HUDEP-2 (cell line): ENCODE measurements around the gene AJUBA.
"Not testable (repeated sequence)": the region's sequence is repeated elsewhere in the genome, so short reads cannot be mapped to it uniquely, and the experiment has no call there.

Source experiments
- DNase-seq, 76 experiments: peaks; one replicate each; lab custom pipeline; 2025; ENCODE audit not compliant: unreplicated experiment in 76 of 76; lab: John Stamatoyannopoulos, UW

The AJUBA gene

DNA sequence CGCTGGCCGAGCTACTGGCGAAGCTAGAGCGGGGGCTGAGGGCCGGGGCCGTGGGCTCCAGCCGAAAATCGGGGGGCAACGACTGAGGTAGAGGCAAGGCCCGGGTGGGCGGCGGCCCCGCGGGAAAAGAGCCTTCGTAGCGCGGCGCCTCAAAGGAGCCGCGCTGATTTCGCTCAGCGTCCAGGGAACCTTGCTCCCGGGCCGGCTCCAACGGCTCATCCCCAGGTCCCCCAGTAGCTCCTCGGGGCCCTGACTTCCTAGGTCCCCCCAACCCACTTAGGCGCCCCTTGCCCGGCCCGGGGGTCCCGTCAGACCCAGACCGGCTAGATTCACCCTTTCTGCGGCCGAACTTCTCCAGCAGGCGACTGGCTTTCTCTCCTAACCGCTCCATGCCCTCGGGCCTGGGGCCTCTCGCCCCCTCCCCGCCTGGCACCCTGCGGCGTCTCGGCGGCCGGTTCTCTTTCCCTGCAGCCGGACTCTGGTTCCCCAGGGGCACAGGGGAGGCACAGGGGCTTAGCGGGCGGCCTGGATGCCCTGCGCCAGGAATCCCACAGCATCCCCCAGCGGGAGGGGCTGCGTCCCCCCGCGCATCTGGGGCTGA is 375 bp downstream of the AJUBA start:
- peak in 1 of 76 experiments; percentile 44 for DNase-seq

GRCh38 chr14:22981090-22981875 is 1.1 kb downstream of the AJUBA start:
- no peak for DNase-seq

DNA sequence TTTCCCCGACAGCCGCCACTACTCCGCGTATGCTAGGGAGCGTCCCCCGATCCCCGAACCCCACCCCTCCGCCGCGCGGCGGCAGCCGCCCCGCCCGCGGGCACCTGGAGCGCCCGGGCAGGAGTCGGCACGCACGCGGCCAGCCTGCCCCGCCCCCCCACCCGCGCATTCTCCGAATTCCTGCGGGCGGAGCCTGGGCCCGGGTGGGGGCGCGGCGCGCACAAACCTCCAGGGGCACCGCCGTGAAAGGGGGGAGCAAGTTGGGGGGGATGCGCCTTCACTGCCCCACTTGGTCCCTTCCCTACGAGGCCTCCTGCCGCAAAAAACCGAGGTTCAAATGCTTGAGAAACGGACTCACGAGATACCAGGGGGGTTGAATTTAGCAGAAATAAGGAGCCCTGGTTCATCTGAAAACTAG is 1.7 kb downstream of the AJUBA start:
- DNase-seq = no peak

- DNase-seq = no peak
Observed at GRCh38 chr14:22979748-22980392, 2.5 kb downstream of the AJUBA start.

DNA sequence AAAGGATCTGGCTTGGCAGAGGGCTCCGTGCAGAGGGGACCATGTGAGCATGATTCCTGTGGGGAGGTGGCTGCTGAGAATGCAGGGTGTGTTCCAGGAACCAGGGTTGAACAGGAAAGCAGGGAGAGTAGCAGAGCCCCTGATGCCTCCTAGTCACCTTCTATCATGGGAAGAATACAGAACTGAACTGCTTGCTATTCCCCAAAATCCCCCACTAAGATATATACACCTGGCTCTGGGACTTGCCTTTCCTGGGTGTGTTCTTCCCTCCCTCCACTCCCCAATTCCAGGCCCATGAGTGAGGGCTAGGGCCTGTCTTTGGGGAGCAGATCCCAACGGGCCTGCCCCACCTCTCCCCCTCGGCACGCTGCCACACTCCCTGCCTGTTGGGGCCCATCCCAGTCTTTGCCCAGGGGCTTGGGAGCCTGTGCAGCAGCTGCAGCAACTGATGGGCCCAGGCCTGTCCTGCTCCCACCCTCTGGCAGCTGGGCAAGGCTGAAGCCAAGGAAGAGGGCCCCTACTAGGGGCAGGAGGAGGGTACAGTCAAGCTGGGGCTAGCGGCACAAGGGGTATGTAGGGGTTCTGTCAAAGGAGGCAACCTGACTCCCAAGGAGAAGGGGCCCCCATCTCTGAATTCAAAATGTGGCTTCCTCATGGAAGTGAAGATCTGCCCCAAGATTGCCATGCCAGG is 3.2 kb downstream of the AJUBA start:
- DNase-seq = no peak

- DNase-seq = no peak
Observed at GRCh38 chr14:22978487-22978837, 3.9 kb downstream of the AJUBA start.

DNA sequence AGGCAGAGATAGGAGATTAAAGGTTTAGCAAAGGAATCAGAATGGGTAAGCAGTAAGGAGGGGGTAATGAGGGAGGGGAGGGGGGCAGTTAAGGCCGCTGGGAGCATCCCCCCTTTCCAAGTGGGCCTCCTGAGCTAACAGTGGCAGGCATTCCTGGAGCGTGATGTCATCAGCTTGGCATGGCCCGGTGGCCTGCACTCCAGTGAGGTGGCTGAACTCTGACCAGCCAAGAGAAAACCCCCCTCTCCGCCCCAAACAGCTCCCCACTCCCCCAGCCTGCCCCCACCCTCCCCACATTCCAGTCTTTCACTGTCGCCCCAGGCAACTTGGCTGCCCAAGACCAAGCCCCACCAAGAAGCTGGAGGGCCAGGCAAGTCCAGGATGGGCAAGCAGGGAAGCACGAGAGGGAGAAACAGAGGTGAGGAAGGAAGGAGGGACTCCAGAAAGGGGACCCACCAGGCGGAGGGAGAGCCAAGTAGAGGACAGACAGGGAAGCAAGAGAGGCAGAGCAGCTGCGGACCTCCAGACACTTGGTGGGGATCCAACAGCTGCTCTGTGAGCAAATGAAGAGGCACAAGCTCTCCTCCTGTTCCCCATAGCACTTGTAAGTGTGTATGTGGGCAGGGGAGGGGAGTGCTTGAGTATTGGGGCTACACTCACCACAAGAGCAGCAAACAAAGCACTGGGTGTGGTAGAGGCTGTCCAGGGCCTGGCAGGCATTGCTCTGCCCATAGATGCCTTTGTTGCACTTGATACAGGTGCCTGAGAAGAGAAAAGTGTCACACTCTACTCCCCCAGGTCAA is 4.5 kb downstream of the AJUBA start:
- no peak for DNase-seq

DNA sequence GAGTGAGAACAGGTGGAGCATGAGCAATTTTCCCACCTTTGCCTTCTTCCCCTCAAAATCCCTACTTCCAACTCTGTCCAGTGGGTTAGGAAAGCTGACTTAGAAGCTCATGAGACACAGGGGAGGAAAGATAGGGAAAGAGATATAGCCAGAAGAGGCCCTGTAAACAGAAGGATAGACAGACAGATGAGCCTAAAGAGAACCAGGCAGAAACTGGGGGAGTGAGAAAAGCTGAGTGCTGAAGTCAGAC is 5.0 kb downstream of the AJUBA start:
- DNase-seq = no peak

GRCh38 chr14:22976620-22977433 is 5.5 kb downstream of the AJUBA start:
- no peak for DNase-seq

DNA sequence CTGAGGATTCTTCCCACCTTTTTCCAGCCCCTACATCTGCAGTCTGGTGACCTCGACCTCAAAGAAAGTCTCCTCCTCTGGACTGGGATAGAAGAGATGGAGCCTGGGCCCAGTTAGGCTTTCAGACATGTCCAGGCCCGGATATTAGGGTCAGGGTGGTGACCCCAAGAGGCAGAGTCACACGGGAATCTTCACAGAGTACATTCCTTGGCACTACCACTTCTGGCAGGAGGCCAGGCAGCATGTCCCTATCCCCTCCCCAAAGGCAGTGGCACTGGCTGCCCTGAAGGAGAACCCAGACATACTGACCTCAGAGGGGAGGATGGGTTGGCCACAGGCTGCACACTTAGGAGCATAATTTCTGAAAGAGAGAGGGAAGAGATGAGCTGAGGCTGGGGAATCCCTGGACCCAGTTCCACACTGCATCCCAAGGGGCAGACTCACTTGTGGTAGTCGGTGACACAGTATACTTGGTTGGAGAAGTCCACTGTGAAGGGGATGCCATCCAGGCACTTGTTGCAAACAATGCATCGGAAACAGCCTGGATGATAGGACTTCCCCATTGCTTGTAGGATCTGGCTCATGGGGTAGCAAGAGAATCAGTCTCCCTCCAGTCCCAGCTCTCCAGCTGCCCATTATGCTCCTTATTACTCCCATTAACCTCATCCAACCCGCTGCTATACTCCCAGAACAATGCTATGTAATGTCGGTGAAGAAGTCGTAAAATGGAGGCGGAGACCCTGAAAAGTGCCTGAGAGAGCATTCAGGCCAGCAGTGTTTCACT is 7.6 kb downstream of the AJUBA start:
- DNase-seq = no peak

DNA sequence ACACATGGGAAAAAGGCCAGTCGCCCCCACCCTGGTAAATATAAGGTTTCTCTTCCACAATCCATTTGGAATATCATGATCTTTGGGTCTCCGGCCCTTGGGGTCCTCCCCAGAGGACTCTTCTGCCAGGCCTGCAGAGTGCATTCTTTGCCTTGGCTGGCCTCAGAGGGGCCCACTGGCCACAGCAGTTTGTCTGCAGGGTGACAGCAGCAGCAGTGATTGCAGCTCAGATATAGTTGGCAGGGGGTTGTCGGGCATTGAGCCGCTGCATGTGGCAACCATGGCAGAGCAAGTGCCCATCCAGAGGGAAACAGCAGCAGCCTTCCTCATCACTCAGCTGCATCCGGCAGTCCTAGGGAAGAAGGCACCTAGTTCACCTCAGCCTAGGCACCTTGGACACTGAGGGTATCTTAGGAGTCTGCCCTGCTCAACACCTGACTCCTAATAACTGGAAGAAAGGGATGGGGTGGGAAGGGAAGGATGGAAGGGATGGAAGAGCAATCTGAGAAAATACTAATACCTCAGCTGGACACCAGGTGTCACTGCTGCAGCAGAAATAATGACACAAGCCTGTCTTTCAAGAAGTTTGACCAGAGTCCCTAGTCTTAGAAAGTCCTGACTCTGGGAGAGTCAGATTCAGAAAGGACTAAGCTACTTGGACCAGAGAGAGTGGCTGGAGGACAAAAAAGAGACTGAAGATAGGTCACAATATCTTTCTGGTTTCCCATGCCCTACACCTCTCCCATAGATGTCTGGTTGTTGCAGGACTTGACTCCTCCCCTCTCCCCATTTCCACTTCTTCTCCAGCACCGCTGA is 8.9 kb downstream of the AJUBA start:
- DNase-seq = peak in 28 of 76 experiments; percentile 7 to 50 (median 26)

GRCh38 chr14:22972313-22972930 is 9.9 kb downstream of the AJUBA start:
- no peak for DNase-seq

DNA sequence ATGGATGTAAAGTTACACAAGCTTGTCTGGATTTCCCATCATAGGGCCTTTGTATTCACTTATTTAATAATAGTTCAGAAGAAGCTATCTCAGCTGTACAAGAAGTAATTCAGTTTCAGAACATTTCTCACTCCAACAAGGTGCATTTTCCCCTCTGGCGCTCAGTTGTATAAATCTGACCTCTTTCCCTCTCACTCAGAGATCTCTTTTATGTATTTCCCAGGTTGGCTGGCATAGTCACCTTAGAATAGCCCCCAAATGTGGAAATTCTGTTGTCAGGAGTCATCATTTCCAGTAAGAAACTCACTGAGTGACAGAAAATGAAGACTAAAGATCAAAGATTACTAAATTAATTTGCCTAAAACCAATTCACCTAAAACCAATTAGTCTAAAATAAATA is 11.2 kb downstream of the AJUBA start:
- DNase-seq = no peak

- no peak for DNase-seq
Observed at GRCh38 chr14:22966783-22967269, 15.5 kb downstream of the AJUBA start.

DNA sequence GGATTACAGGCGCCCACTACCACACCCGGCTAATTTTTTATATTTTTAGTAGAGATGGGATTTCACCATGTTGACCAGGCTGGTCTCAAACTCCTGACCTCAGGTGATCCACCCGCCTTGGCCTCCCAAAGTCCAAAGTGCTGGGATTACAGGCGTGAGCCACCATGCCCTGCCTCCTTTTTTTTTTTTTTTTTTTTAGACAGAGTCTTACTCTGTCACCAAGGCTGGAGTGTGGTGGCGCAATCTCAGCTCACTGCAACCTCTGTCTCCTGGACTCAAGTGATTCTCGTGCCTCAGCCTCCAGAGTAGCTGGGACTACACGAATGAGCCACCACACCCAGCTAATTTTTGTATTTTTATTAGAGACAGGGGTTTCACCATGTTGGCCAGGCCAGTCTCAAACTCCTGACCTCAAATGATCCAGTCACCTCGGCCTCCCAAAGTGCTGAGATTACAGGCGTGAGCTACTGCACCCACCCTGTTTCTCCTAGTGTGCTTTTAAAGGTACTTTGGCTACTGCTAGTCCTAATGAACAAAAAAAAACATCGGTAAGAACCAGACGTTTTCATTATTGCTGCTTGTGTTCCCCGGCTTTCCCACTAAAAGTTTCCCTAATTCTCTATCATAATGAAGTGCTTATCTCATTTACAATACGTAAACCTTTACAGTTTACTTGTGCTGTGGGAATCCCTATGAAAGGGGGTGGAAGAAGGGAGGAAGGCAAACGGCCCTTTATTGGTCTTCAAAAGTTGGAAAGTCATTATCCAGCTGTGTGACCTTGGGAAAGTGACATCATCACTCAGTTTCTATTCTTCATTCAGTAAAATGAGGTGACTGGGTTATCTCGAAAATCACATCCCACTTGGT is 16.2 kb downstream of the AJUBA start:
- not testable (repeated sequence) for DNase-seq

DNA sequence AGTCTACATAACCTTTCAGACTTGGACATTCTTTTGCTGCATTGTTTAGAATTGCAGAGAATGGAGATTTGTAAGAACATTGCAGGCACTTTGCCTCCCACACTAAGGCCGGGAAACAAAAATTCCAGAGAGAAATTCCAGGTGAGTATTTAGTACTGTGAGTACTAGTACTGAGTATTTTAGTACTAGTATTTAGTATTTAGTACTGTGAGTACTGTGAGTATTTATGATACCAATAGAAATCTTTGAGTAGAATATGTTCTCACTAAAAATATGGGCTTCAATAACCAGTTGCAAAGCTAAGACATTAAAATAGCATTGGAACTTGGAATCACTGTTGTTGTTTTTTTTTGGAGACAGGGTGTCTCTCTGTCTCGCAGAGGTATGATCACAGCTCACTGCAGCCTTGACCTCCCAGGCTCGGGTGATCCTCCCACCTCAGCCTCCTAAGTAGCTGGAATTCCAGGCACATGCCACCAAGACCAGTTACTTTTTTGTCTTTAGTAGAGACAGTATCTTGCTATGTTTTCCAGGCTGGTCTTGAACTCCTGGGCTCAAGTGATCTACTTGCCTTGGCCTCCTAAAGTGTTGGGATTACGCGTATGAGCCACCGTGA is 20.2 kb downstream of the AJUBA start:
- no peak for DNase-seq
